ENCODE data around the gene USP3. TPM values are rescaled to one million over a fixed set of nuclear protein-coding genes. Genes with fewer than 3 reads are reported as not detected.

Gene USP3
- total and polyA plus RNA-seq, 2 of the 13 experiments (the other 11 are each of a cell fraction or from before 2014, with no cell fraction given): 14.3 to 61.2 TPM

- DNase-seq (ENCODE audit: low spot score) (no peak), FAIRE-seq (no peak), ATAC-seq (no peak)
- BruUV-seq (replicated peaks): no TSS peak
- H3K4me2 ChIP-seq (ENCODE audit: low read depth, low read length): no peak overlapping the region
- H2AFZ ChIP-seq (ENCODE audit: low read length): no peak overlapping the region
- TF ChIP-seq NFKBIZ (CRISPR knock-in tag; IDR thresholded peaks at IDR 0.05): no peak
- no peak for TF ChIP-seq ZNF468 (CRISPR knock-in tag; IDR thresholded peaks at IDR 0.05)
- no peak for TF ChIP-seq CHCHD3 (CRISPR knock-in tag; IDR thresholded peaks at IDR 0.05)
- no peak for TF ChIP-seq MATR3 (CRISPR knock-in tag; IDR thresholded peaks at IDR 0.05)
- no peak for TF ChIP-seq ZC3H13 (CRISPR knock-in tag; IDR thresholded peaks at IDR 0.05)
- no peak for TF ChIP-seq IRF2 (CRISPR knock-in tag; IDR thresholded peaks at IDR 0.05)
- TF ChIP-seq LRRFIP1 (CRISPR knock-in tag; conservative IDR thresholded peaks at IDR 0.05): no peak
- no peak for TF ChIP-seq ETV6 (CRISPR knock-in tag; conservative IDR thresholded peaks at IDR 0.05)
- TF ChIP-seq CBX5 (CRISPR knock-in tag; IDR thresholded peaks at IDR 0.05; ENCODE audit: borderline replicate concordance): no peak
- no peak for TF ChIP-seq MTF1 (CRISPR knock-in tag; IDR thresholded peaks at IDR 0.05)
- TF ChIP-seq ZNF577 (CRISPR knock-in tag; IDR thresholded peaks at IDR 0.05; ENCODE audit: borderline replicate concordance, low read depth): no peak
- no peak overlapping the region for H3K4me3 ChIP-seq (replicated peaks in 1 of 3; ENCODE audit: insufficient read depth in 1 of 3, low read depth in 2 of 3, low read length in 3 of 3)
- intact Hi-C loops (cut with micrococcal nuclease; ENCODE audit: unreplicated experiment): no loop called here
- WGBS (ENCODE audit: low lambda C conversion rate): 100% methylated on average over 1 of the region's 1 CpG
- peaks cover 7 to 52% of the 10 kb centered on the region in 2 experiments for H3K36me3 ChIP-seq (replicated peaks in 1 of 2; ENCODE audit: control insufficient read depth in 1 of 2, insufficient read depth in 2 of 2, low read length in 2 of 2)
- H3K9ac ChIP-seq (ENCODE audit: insufficient read depth, low read depth, low read length): no peak overlapping the region
- no peak overlapping the region for H3K27ac ChIP-seq (ENCODE audit: extremely low read length, insufficient read depth, low read length)
- no peaks in the 10 kb centered on the region for H3K4me1 ChIP-seq (ENCODE audit: insufficient read depth, low read length)
- H3K9me3 ChIP-seq (ENCODE audit: low read length): no peaks in the 10 kb centered on the region
- no peaks in the 10 kb centered on the region for H4K20me1 ChIP-seq (ENCODE audit: insufficient read depth, low read length)
- no peaks in the 10 kb centered on the region for H3K27me3 ChIP-seq (ENCODE audit: control insufficient read depth in 1 of 2, insufficient read depth in 2 of 2, low read length in 2 of 2)
- ChIA-PET POLR2A (interaction anchor here (0.7 kb wide), 1 partner anchor 60 kb away, joined by 3 read pairs; no protein-coding TSS in a partner anchor), CTCF (ENCODE audit: low intra/inter-chr PET ratio, low total read pairs) (no interaction called here)
- in situ Hi-C loops (cut with HindIII; ENCODE audit: extremely low pct_ligation_motif_present, low pct_unique_long_range_greater_than_20kb): no loop called here
- H3K79me2 ChIP-seq (ENCODE audit: insufficient read depth, low read length): no peaks in the 10 kb centered on the region
Observed at GRCh38 chr15:63626955-63627354, 122.6 kb downstream of the USP3 start.

Measured in HepG2 (cell line).